ENCODE measurements around the gene LRRC27.
"Not testable (repeated sequence)": the region's sequence is repeated elsewhere in the genome, so short reads cannot be mapped to it uniquely, and the experiment has no call there.

Gene LRRC27

DNA sequence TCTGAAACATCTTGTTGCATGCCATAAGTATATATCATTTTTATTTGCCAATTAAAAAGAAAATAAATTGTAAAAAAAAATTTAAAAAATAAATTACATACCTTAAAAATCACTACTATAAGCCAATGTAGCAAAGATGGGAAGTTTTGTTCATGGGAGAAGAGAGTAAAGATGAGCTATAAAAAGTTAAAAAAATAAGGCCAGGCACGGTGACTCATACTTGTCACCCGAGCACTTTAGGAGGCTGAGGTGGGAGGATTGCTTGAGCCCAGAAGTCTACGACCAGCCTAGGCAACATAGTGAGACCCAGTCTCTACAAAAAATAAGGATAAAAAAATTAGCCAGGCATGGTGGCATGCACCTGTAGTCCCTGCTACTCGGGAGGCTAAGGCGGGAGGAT is 15.9 kb upstream of the LRRC27 start:
- TF ChIP-seq, protein P1, sequence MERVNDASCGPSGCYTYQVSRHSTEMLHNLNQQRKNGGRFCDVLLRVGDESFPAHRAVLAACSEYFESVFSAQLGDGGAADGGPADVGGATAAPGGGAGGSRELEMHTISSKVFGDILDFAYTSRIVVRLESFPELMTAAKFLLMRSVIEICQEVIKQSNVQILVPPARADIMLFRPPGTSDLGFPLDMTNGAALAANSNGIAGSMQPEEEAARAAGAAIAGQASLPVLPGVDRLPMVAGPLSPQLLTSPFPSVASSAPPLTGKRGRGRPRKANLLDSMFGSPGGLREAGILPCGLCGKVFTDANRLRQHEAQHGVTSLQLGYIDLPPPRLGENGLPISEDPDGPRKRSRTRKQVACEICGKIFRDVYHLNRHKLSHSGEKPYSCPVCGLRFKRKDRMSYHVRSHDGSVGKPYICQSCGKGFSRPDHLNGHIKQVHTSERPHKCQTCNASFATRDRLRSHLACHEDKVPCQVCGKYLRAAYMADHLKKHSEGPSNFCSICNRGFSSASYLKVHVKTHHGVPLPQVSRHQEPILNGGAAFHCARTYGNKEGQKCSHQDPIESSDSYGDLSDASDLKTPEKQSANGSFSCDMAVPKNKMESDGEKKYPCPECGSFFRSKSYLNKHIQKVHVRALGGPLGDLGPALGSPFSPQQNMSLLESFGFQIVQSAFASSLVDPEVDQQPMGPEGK (CRISPR knock-in tag; IDR thresholded peaks at IDR 0.05; ENCODE audit: borderline replicate concordance), result no peak
- TF ChIP-seq CSDC2 (CRISPR knock-in tag; IDR thresholded peaks at IDR 0.05) (no peak), ZFP3 (CRISPR knock-in tag; IDR thresholded peaks at IDR 0.05) (no peak), ISL1 (CRISPR knock-in tag; IDR thresholded peaks at IDR 0.05) (no peak), TOX (CRISPR knock-in tag; IDR thresholded peaks at IDR 0.05; ENCODE audit: borderline replicate concordance) (no peak), ARNTL (CRISPR knock-in tag; IDR thresholded peaks at IDR 0.05; ENCODE audit: borderline replicate concordance, low read depth) (no peak), BACH2 (CRISPR knock-in tag; IDR thresholded peaks at IDR 0.05; ENCODE audit: borderline replicate concordance) (no peak), GLIS3 (CRISPR knock-in tag; IDR thresholded peaks at IDR 0.05) (no peak), OSR1 (CRISPR knock-in tag; IDR thresholded peaks at IDR 0.05) (no peak), ZNF70 (CRISPR knock-in tag; IDR thresholded peaks at IDR 0.05) (no peak), RARB (CRISPR knock-in tag; IDR thresholded peaks at IDR 0.05) (no peak)
- TF ChIP-seq, protein P2, sequence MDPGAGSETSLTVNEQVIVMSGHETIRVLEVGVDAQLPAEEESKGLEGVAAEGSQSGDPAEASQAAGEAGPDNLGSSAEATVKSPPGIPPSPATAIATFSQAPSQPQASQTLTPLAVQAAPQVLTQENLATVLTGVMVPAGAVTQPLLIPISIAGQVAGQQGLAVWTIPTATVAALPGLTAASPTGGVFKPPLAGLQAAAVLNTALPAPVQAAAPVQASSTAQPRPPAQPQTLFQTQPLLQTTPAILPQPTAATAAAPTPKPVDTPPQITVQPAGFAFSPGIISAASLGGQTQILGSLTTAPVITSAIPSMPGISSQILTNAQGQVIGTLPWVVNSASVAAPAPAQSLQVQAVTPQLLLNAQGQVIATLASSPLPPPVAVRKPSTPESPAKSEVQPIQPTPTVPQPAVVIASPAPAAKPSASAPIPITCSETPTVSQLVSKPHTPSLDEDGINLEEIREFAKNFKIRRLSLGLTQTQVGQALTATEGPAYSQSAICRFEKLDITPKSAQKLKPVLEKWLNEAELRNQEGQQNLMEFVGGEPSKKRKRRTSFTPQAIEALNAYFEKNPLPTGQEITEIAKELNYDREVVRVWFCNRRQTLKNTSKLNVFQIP (CRISPR knock-in tag; IDR thresholded peaks at IDR 0.05; ENCODE audit: borderline replicate concordance, low read depth), result no peak
- no peak for ATAC-seq

DNA sequence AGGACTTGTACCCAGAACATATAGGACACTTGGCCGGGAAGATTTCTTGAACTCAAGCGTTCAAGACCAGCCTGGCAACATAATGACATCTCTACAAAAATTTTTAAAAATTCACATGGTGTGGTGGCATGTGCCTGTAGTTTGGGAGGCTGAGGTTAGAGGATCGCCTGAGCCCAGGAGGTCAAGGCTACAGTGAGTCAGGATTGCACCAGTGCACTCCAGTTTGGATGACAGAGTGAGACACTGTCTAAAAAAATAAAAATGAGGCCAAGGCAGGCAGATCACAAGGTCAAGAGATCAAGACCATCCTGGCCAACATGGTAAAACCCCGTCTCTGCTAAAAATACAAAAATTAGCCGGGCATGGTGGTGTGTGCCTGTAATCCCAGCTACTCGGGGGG is 14.5 kb upstream of the LRRC27 start:
- ATAC-seq, result not testable (repeated sequence)

DNA sequence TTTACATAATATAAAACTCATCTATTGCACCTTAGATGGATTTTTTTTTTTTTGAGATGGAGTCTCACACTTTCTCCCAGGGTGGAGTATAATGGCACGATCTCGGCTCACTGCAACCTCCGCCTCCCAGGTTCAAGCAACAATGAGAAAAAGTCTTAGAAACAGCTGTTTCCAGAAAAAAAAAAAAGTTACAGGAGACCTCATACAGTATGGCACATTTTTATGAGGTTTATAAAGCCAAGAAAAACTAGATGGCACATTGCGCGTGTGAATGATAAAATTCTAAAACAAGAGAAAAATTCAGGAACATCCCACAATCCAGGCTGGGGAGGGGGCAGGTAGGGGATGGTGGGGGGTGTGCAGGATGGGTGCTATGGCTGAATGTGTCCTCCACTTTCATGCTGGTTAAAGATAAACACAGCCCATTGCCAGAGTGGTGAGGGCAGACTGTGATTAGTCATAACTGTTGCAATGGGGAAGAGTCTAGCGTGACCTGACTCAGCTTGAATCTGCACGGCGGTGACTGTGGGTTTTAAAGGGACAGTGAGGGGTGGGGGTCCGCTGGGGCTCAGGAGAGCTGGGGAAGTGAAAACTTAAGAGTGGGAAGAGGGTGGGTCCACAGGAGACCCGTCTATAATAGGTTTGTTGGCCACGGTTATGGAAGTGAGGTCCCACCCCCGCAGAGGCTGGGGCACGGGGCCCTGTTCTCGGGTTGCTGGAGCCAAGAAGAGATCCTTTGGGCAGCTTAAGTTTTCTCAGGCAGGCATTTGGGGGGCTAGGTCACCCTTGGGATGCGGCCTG is 11.9 kb upstream of the LRRC27 start:
- ATAC-seq, result peak; percentile 98
- TF ChIP-seq GLIS3 (CRISPR knock-in tag; IDR thresholded peaks at IDR 0.05) (no peak), TCF4 (CRISPR knock-in tag; IDR thresholded peaks at IDR 0.05; ENCODE audit: borderline replicate concordance) (no peak), ZFP30 (CRISPR knock-in tag; IDR thresholded peaks at IDR 0.05) (no peak), OSR1 (CRISPR knock-in tag; IDR thresholded peaks at IDR 0.05) (no peak), RARB (CRISPR knock-in tag; IDR thresholded peaks at IDR 0.05) (no peak), ESRRG (CRISPR knock-in tag; IDR thresholded peaks at IDR 0.05) (no peak), PPARA (CRISPR knock-in tag; IDR thresholded peaks at IDR 0.05; ENCODE audit: borderline replicate concordance) (no peak), ZFP3 (CRISPR knock-in tag; IDR thresholded peaks at IDR 0.05) (no peak), ARNTL (CRISPR knock-in tag; IDR thresholded peaks at IDR 0.05; ENCODE audit: borderline replicate concordance, low read depth) (no peak), ZNF565 (CRISPR knock-in tag; conservative IDR thresholded peaks at IDR 0.05; ENCODE audit: low read depth) (no peak), ZNF70 (CRISPR knock-in tag; IDR thresholded peaks at IDR 0.05) (no peak), ZC3H10 (CRISPR knock-in tag; IDR thresholded peaks at IDR 0.05) (no peak), ISL1 (CRISPR knock-in tag; IDR thresholded peaks at IDR 0.05) (no peak), TOX (CRISPR knock-in tag; IDR thresholded peaks at IDR 0.05; ENCODE audit: borderline replicate concordance) (no peak)
- TF ChIP-seq, protein P3, sequence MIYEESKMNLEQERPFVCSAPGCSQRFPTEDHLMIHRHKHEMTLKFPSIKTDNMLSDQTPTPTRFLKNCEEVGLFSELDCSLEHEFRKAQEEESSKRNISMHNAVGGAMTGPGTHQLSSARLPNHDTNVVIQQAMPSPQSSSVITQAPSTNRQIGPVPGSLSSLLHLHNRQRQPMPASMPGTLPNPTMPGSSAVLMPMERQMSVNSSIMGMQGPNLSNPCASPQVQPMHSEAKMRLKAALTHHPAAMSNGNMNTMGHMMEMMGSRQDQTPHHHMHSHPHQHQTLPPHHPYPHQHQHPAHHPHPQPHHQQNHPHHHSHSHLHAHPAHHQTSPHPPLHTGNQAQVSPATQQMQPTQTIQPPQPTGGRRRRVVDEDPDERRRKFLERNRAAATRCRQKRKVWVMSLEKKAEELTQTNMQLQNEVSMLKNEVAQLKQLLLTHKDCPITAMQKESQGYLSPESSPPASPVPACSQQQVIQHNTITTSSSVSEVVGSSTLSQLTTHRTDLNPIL (CRISPR knock-in tag; IDR thresholded peaks at IDR 0.05; ENCODE audit: low read depth), result no peak
- TF ChIP-seq, protein P1 (CRISPR knock-in tag; IDR thresholded peaks at IDR 0.05; ENCODE audit: borderline replicate concordance), result no peak
- TF ChIP-seq, protein P4, sequence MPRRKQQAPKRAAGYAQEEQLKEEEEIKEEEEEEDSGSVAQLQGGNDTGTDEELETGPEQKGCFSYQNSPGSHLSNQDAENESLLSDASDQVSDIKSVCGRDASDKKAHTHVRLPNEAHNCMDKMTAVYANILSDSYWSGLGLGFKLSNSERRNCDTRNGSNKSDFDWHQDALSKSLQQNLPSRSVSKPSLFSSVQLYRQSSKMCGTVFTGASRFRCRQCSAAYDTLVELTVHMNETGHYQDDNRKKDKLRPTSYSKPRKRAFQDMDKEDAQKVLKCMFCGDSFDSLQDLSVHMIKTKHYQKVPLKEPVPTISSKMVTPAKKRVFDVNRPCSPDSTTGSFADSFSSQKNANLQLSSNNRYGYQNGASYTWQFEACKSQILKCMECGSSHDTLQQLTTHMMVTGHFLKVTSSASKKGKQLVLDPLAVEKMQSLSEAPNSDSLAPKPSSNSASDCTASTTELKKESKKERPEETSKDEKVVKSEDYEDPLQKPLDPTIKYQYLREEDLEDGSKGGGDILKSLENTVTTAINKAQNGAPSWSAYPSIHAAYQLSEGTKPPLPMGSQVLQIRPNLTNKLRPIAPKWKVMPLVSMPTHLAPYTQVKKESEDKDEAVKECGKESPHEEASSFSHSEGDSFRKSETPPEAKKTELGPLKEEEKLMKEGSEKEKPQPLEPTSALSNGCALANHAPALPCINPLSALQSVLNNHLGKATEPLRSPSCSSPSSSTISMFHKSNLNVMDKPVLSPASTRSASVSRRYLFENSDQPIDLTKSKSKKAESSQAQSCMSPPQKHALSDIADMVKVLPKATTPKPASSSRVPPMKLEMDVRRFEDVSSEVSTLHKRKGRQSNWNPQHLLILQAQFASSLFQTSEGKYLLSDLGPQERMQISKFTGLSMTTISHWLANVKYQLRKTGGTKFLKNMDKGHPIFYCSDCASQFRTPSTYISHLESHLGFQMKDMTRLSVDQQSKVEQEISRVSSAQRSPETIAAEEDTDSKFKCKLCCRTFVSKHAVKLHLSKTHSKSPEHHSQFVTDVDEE (CRISPR knock-in tag; IDR thresholded peaks at IDR 0.05), result no peak
- TF ChIP-seq, protein P2 (CRISPR knock-in tag; IDR thresholded peaks at IDR 0.05; ENCODE audit: borderline replicate concordance, low read depth), result no peak
- TF ChIP-seq, protein P5, sequence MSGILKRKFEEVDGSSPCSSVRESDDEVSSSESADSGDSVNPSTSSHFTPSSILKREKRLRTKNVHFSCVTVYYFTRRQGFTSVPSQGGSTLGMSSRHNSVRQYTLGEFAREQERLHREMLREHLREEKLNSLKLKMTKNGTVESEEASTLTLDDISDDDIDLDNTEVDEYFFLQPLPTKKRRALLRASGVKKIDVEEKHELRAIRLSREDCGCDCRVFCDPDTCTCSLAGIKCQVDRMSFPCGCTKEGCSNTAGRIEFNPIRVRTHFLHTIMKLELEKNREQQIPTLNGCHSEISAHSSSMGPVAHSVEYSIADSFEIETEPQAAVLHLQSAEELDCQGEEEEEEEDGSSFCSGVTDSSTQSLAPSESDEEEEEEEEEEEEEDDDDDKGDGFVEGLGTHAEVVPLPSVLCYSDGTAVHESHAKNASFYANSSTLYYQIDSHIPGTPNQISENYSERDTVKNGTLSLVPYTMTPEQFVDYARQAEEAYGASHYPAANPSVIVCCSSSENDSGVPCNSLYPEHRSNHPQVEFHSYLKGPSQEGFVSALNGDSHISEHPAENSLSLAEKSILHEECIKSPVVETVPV (CRISPR knock-in tag; IDR thresholded peaks at IDR 0.05), result no peak
